ENCODE data around the gene TGFA. TPM values are rescaled to one million over a fixed set of nuclear protein-coding genes. Genes with fewer than 3 reads are reported as not detected.

TGFA gene
- total RNA-seq, 5 donors from 2014 or later (not counting 1 experiment from before 2014, with no cell fraction given) = 1.2 to 8.3 (median 4.5) TPM

DNA sequence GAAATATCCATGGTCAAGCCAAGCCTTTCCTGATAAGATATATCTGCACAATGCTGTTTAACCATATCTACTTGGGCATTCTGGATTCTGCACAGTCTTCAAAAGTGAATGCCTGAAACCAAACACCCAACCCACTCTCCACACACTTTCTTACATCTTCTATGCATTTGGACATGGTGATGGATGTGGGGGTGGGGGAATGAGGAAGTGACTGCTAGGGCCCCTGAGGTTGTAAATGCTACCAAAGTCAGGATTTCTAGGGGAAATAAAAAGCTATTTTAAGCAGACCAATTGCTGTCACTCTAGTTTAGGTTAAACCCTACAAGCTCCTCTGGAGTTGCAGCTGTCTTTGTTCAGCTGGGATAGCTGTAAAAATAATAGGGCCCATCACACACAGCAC is 26.7 kb upstream of the TGFA start:
- Mint-ChIP-seq H3K4me1 (no peaks in the 10 kb centered on the region), H3K4me3 (no peak overlapping the region), H3K27me3 (peaks cover 1 to 13% of the 10 kb centered on the region in 2 donors), H3K9me3 (peaks cover 0 to 6% (median 5%) of the 10 kb centered on the region in 3 donors), H3K27ac (no peak overlapping the region), H3K36me3 (no peaks in the 10 kb centered on the region)
- Histone ChIP-seq H3K4me3 (ENCODE audit: control insufficient read depth in 1 of 2, extremely low read depth in 1 of 2, low read length in 1 of 2) (no peak overlapping the region), H3K9me3 (no peaks in the 10 kb centered on the region), H3K4me1 (ENCODE audit: control insufficient read depth in 1 of 2, extremely low read depth in 1 of 2, insufficient read depth in 2 of 2, low read length in 2 of 2) (peaks cover 0 to 2% of the 10 kb centered on the region in 2 experiments), H3K27me3 (replicated peaks in 1 of 2; ENCODE audit: control insufficient read depth in 2 of 2, extremely low read depth in 1 of 2, insufficient read depth in 2 of 2, low read length in 1 of 2) (no peaks in the 10 kb centered on the region), H3K27ac (ENCODE audit: low read length) (no peak overlapping the region), H3K36me3 (ENCODE audit: control insufficient read depth in 2 of 2, extremely low read depth in 1 of 2, insufficient read depth in 1 of 2, low read length in 1 of 2) (no peaks in the 10 kb centered on the region)
- POLR2A ChIA-PET = no interaction called here
- DNase-seq = no peak
- CTCF ChIA-PET = interaction anchor here (0.6 kb wide), 2 partner anchors 246 to 517 kb away, joined by 5 read pairs; no protein-coding TSS in a partner anchor
- no peak for ATAC-seq (replicated peaks in 1 of 4)

DNA sequence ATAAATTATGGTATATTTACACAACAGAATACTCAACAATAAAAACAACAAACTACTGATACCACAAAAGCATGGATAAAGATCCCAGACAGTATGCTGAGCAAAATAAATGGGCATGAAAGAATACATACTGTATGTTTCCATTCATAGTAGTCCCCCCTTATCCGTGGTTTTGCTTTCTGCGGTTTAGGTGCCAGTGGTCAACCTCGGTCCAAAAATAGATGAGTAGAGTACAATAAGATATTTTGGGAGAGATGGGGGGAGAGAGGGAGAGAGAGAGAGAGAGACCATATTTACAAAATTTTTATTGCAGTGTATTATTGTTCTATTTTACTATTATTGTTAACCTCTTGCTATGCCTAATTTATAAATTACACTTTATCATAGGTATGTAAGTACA is 21.0 kb upstream of the TGFA start:
- H3K4me3 Mint-ChIP-seq = no peak overlapping the region
- DNase-seq (no peak), ATAC-seq (replicated peaks in 1 of 4) (no peak)
- no peak overlapping the region for H3K4me3 ChIP-seq (ENCODE audit: control insufficient read depth in 1 of 2, extremely low read depth in 1 of 2, low read length in 1 of 2)
- WGBS (ENCODE audit: insufficient coverage) = no CpG with 5 or more reads among the region's 3 CpGs
- CTCF ChIA-PET = no interaction called here
- peaks cover 17 to 26% of the 10 kb centered on the region in 2 donors for H3K27me3 Mint-ChIP-seq
- POLR2A ChIA-PET = no interaction called here
- no peaks in the 10 kb centered on the region for H3K4me1 ChIP-seq (ENCODE audit: control insufficient read depth in 1 of 2, extremely low read depth in 1 of 2, insufficient read depth in 2 of 2, low read length in 2 of 2)
- H3K4me1 Mint-ChIP-seq = peaks cover 0 to 2% (median 0%) of the 10 kb centered on the region in 3 donors
- no peaks in the 10 kb centered on the region for H3K36me3 ChIP-seq (ENCODE audit: control insufficient read depth in 2 of 2, extremely low read depth in 1 of 2, insufficient read depth in 1 of 2, low read length in 1 of 2)
- peaks cover 0 to 8% (median 7%) of the 10 kb centered on the region in 3 donors for H3K9me3 Mint-ChIP-seq
- H3K27ac ChIP-seq (ENCODE audit: low read length) = no peak overlapping the region
- no peaks in the 10 kb centered on the region for H3K36me3 Mint-ChIP-seq
- H3K27ac Mint-ChIP-seq = no peak overlapping the region
- H3K27me3 ChIP-seq (replicated peaks in 1 of 2; ENCODE audit: control insufficient read depth in 2 of 2, extremely low read depth in 1 of 2, insufficient read depth in 2 of 2, low read length in 1 of 2) = peaks cover 0 to 3% of the 10 kb centered on the region in 2 experiments
- no peaks in the 10 kb centered on the region for H3K9me3 ChIP-seq

DNA sequence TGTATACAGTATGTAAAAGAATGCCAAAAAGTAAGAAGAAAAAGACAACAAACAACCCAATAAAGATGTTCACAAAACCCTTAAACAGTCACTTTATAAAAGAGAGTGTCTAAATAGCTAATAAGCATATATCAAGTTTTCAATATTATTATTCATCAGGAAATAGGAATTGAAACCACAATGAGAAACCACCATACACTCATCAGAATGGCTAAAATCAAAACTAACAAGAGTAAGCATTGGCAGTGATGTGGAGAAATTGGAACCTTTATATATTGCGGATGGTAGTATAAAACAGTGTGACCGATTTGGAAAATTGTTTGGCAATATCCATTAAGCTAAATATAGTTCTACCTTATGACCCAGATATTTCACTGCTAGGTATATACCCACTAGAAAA is 20.5 kb upstream of the TGFA start:
- no peak overlapping the region for H3K4me3 Mint-ChIP-seq
- no peak for DNase-seq
- Histone ChIP-seq H3K27me3 (replicated peaks in 1 of 2; ENCODE audit: control insufficient read depth in 2 of 2, extremely low read depth in 1 of 2, insufficient read depth in 2 of 2, low read length in 1 of 2) (peaks cover 0 to 3% of the 10 kb centered on the region in 2 experiments), H3K27ac (ENCODE audit: low read length) (no peak overlapping the region), H3K4me3 (ENCODE audit: control insufficient read depth in 1 of 2, extremely low read depth in 1 of 2, low read length in 1 of 2) (no peak overlapping the region), H3K36me3 (ENCODE audit: control insufficient read depth in 2 of 2, extremely low read depth in 1 of 2, insufficient read depth in 1 of 2, low read length in 1 of 2) (no peaks in the 10 kb centered on the region), H3K9me3 (no peaks in the 10 kb centered on the region), H3K4me1 (ENCODE audit: control insufficient read depth in 1 of 2, extremely low read depth in 1 of 2, insufficient read depth in 2 of 2, low read length in 2 of 2) (no peaks in the 10 kb centered on the region)
- no peaks in the 10 kb centered on the region for H3K36me3 Mint-ChIP-seq
- no peak overlapping the region for H3K27ac Mint-ChIP-seq
- H3K9me3 Mint-ChIP-seq = peaks cover 0 to 8% (median 7%) of the 10 kb centered on the region in 3 donors
- H3K27me3 Mint-ChIP-seq = peaks cover 17 to 26% of the 10 kb centered on the region in 2 donors
- no peak for ATAC-seq (replicated peaks in 1 of 4)
- WGBS (ENCODE audit: insufficient coverage) = no CpG with 5 or more reads among the region's 2 CpGs
- CTCF ChIA-PET = no interaction called here
- peaks cover 0 to 2% (median 0%) of the 10 kb centered on the region in 3 donors for H3K4me1 Mint-ChIP-seq
- POLR2A ChIA-PET = interaction anchor here in 1 of 2 donors (0.6 kb wide), 1 partner anchor 16 kb away, joined by 3 read pairs; no protein-coding TSS in a partner anchor

DNA sequence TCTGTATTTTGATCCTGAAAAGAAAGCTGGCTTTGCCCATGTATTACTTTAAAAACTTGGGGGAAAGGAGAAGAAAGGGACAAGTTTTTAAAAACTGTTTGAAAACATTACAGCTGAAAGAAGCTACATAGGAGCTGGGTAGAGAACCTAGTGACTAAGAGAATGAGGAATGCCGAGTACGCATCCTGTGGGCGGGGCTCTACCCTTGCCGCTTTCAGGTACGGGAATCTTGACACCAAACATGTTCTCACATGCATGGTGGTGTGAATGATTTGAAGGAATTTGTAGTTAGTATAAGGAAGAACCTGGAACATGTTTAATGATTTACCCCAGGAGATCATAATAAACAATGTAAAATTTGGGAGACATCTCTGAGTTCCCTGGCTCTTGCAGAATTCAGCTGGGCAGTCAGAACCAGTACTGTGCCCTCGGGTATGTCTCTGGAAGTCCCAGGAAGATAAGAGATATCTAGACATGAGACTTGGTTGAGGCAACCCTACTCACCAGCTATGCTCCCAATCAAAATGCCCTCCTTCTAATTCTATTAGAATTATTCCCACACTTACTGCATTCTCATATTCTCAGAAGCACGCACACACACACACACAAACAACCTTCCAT is 16.5 kb upstream of the TGFA start:
- no peak overlapping the region for H3K27ac Mint-ChIP-seq
- Histone ChIP-seq H3K9me3 (no peaks in the 10 kb centered on the region), H3K27ac (ENCODE audit: low read length) (no peak overlapping the region), H3K4me3 (ENCODE audit: control insufficient read depth in 1 of 2, extremely low read depth in 1 of 2, low read length in 1 of 2) (no peak overlapping the region), H3K4me1 (ENCODE audit: control insufficient read depth in 1 of 2, extremely low read depth in 1 of 2, insufficient read depth in 2 of 2, low read length in 2 of 2) (no peaks in the 10 kb centered on the region), H3K27me3 (replicated peaks in 1 of 2; ENCODE audit: control insufficient read depth in 2 of 2, extremely low read depth in 1 of 2, insufficient read depth in 2 of 2, low read length in 1 of 2) (peaks cover 0 to 3% of the 10 kb centered on the region in 2 experiments), H3K36me3 (ENCODE audit: control insufficient read depth in 2 of 2, extremely low read depth in 1 of 2, insufficient read depth in 1 of 2, low read length in 1 of 2) (no peaks in the 10 kb centered on the region)
- peaks cover 0 to 2% (median 0%) of the 10 kb centered on the region in 3 donors for H3K4me1 Mint-ChIP-seq
- ChIA-PET CTCF (no interaction called here), POLR2A (no interaction called here)
- DNase-seq (no peak), ATAC-seq (replicated peaks in 1 of 4) (no peak)
- H3K9me3 Mint-ChIP-seq = no peaks in the 10 kb centered on the region
- H3K4me3 Mint-ChIP-seq = no peak overlapping the region
- H3K36me3 Mint-ChIP-seq = no peaks in the 10 kb centered on the region
- peaks cover 15 to 21% of the 10 kb centered on the region in 2 donors for H3K27me3 Mint-ChIP-seq
- 100% methylated on average over 1 of the region's 7 CpGs for WGBS (ENCODE audit: insufficient coverage)

GRCh38 chr2:70569559-70569958 is 15.9 kb upstream of the TGFA start:
- WGBS (ENCODE audit: insufficient coverage) = 88% methylated on average over 3 of the region's 6 CpGs
- H3K27ac Mint-ChIP-seq = no peak overlapping the region
- H3K36me3 ChIP-seq (ENCODE audit: control insufficient read depth in 2 of 2, extremely low read depth in 1 of 2, insufficient read depth in 1 of 2, low read length in 1 of 2) = no peaks in the 10 kb centered on the region

GRCh38 chr2:70566906-70567305 is 13.3 kb upstream of the TGFA start:
- Mint-ChIP-seq H3K4me1 (no peaks in the 10 kb centered on the region), H3K27me3 (peaks cover 0 to 6% of the 10 kb centered on the region in 2 donors), H3K9me3 (no peaks in the 10 kb centered on the region), H3K36me3 (no peaks in the 10 kb centered on the region), H3K27ac (no peak overlapping the region), H3K4me3 (no peak overlapping the region)
- ChIA-PET CTCF (no interaction called here), POLR2A (no interaction called here)
- H3K27ac ChIP-seq (ENCODE audit: low read length) = no peak overlapping the region
- no peaks in the 10 kb centered on the region for H3K36me3 ChIP-seq (ENCODE audit: control insufficient read depth in 2 of 2, extremely low read depth in 1 of 2, insufficient read depth in 1 of 2, low read length in 1 of 2)
- H3K4me1 ChIP-seq (ENCODE audit: control insufficient read depth in 1 of 2, extremely low read depth in 1 of 2, insufficient read depth in 2 of 2, low read length in 2 of 2) = no peaks in the 10 kb centered on the region
- WGBS (ENCODE audit: insufficient coverage) = 88% methylated on average over 1 of the region's 2 CpGs
- no peaks in the 10 kb centered on the region for H3K9me3 ChIP-seq
- DNase-seq (no peak), ATAC-seq (replicated peaks in 1 of 4) (no peak)
- H3K27me3 ChIP-seq (replicated peaks in 1 of 2; ENCODE audit: control insufficient read depth in 2 of 2, extremely low read depth in 1 of 2, insufficient read depth in 2 of 2, low read length in 1 of 2) = peaks cover 0 to 5% of the 10 kb centered on the region in 2 experiments
- no peak overlapping the region for H3K4me3 ChIP-seq (ENCODE audit: control insufficient read depth in 1 of 2, extremely low read depth in 1 of 2, low read length in 1 of 2)

More at GRCh38 chr2:70569559-70569958, 15.9 kb upstream of the TGFA start:
- H3K9me3 Mint-ChIP-seq = no peaks in the 10 kb centered on the region
- H3K27ac ChIP-seq (ENCODE audit: low read length) = no peak overlapping the region
- no peak overlapping the region for H3K4me3 Mint-ChIP-seq
- ATAC-seq (replicated peaks in 1 of 4) (no peak), DNase-seq (no peak)
- POLR2A ChIA-PET = no interaction called here
- H3K27me3 ChIP-seq (replicated peaks in 1 of 2; ENCODE audit: control insufficient read depth in 2 of 2, extremely low read depth in 1 of 2, insufficient read depth in 2 of 2, low read length in 1 of 2) = peaks cover 0 to 3% of the 10 kb centered on the region in 2 experiments
- CTCF ChIA-PET = no interaction called here
- no peaks in the 10 kb centered on the region for H3K4me1 ChIP-seq (ENCODE audit: control insufficient read depth in 1 of 2, extremely low read depth in 1 of 2, insufficient read depth in 2 of 2, low read length in 2 of 2)
- peaks cover 10 to 17% of the 10 kb centered on the region in 2 donors for H3K27me3 Mint-ChIP-seq
- H3K36me3 Mint-ChIP-seq = no peaks in the 10 kb centered on the region
- peaks cover 0 to 2% (median 0%) of the 10 kb centered on the region in 3 donors for H3K4me1 Mint-ChIP-seq
- H3K9me3 ChIP-seq = no peaks in the 10 kb centered on the region
- H3K4me3 ChIP-seq (ENCODE audit: control insufficient read depth in 1 of 2, extremely low read depth in 1 of 2, low read length in 1 of 2) = no peak overlapping the region

Data from T-cell (primary cell).